GM12875 (cell line): ENCODE measurements around the gene CBX4.

Experiments used
- H3K4me3 ChIP-seq: one replicate; pipeline ENCODE4 v1.5.1; 2011; ENCODE audit warnings: low read depth, low read length, control low read depth
- TF ChIP-seq, protein P1 (sequence below): IDR thresholded peaks from 2 replicates; pipeline ENCODE4 v1.5.1; 2011; ENCODE audit warnings: low read depth, mild to moderate bottlenecking, control low read depth, inconsistent platforms, low read length, moderate library complexity, borderline replicate concordance; ENCODE audit not compliant: insufficient read depth

Gene CBX4

DNA sequence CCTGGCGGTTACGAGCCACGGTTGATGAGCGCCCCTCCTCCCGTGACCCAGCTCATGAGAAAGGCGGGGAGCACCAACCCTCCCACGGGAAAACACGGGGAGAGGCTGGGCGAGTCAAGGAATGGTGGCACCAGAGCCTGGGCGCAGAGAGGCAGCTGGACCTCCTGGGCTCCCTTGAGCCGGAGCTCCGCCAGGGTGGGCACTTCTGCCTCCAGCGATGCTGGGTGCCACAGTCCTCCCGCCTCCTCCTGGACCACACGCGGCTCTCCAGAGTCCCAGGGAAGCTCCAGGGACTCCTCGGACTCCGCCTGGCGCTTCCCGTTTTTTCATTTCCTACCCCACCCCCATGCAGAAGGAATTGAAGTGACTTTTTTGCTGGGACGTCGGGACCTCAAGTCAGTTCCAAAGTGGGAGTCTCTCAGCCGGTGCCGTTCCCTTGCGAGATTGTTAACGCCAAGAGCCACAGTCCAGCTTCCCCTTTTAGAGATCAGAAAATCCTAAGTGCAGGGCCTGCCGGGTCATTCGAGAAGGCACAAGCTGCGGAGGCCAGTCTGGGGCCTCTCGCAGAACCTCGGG lies 35.7 kb downstream of the CBX4 start:
- no peak overlapping the region for H3K4me3 ChIP-seq

DNA sequence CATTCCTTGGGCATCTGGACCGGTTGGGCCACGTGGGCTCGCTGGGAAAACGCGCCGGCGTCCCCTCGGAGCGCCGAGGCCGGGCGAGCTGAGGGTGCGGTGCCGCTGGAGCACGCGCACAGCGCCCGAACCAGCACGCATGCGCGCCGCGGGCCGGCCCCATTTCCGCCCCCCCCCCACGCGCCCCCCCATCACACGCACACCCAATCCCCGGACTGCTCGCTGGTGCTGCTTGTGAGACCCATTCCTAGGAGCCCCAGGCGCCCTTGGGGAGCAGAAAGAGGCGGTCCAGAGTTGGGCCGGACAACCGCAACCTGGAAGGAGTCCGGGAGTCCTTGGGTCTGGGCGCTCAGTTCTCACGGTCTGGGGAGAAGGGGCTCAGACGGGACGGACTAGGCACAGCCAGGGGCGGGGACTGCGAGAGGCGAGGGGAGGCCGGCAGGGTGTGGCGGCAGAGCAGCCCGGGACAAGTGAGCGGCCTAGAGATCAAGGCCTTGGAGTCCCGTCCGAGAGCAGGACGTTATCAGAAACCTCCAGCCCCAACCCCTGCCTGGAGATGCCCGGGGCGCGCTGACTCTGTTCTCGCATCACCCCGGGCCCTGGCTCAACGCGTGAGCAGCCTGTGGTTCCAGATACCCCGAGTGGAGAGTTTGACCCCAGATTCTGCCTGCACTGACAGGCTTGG lies 36.4 kb downstream of the CBX4 start:
- TF ChIP-seq, protein P1, sequence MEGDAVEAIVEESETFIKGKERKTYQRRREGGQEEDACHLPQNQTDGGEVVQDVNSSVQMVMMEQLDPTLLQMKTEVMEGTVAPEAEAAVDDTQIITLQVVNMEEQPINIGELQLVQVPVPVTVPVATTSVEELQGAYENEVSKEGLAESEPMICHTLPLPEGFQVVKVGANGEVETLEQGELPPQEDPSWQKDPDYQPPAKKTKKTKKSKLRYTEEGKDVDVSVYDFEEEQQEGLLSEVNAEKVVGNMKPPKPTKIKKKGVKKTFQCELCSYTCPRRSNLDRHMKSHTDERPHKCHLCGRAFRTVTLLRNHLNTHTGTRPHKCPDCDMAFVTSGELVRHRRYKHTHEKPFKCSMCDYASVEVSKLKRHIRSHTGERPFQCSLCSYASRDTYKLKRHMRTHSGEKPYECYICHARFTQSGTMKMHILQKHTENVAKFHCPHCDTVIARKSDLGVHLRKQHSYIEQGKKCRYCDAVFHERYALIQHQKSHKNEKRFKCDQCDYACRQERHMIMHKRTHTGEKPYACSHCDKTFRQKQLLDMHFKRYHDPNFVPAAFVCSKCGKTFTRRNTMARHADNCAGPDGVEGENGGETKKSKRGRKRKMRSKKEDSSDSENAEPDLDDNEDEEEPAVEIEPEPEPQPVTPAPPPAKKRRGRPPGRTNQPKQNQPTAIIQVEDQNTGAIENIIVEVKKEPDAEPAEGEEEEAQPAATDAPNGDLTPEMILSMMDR, result no peak
- no peak overlapping the region for H3K4me3 ChIP-seq

More for the DNA sequence above, 35.7 kb downstream of the CBX4 start:
- TF ChIP-seq, protein P1, result no peak

DNA sequence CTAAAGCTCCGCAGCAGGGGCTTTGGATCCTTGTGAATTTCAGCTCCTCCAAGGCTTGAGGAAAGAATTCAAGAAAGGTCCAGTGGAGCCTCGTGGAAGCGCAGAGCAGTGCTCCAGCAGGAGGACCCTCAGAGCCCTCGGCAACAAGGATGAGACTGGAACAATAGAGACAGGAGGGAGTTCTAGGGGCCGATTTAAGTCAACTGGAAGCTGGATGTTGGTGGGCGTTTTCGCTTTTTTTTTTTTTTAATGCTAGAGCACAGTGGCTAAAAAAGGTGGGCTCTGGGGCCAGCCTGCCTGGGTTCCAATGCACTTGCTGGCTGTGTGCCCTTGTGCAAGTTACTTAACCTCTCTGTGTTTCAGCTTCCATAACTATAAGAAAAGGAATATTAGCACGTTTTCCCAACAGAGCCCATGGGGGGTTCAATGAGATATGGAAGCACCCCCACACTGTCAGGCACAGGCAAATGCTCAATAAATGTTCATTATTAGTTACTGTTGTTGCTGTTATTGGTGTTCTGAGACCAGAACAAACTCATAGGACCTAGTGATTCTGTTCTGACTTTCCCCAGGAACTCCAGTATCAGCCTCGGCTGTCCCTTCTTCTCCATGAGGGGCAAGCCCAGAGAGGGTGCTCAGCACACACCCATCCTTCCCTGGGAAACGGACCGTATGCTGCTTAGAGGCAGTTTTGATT lies 37.1 kb downstream of the CBX4 start:
- TF ChIP-seq, protein P1, result no peak
- no peak overlapping the region for H3K4me3 ChIP-seq

DNA sequence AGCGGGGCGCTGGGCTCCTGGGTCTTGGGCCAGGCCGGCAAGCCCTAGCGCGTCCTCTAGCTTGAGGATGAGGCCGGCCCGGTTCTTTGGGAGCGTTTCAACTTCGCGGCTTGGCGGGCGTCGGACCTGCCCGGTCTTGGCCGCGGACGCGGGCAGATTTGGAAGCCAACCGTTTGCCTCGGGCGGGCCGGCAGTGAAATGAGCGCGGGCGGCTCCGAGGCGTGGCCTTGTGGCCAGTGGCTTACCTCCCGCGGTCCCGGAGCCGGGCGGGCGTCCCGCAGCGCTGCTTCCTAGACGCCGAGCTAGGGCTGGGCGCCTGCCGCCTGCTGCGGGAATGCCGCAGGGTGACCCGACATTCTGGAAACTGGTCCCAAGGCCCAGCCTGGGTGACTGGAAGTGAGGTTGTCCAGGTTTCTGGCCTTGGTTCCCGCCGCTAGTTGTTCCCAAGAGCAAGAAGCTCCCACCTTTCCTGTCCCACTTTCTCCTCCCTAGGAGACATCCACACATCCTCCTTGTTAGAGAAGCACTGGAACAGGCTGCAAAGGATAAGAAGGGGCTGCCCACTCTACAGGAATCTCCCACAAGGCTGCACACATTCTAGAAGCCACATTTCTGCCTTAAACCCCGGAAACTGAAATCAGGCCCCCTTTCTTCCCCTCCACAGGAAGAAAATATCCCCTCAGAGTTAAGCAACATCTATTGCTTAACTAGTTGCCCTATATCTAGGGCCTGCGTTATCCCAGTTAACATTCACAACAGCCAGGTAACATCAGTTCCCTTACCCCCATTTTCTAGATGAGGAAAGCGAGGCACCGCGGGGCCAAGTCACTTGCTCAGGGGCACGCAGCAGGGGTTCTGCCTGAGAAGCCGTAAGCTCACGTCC lies 37.8 kb downstream of the CBX4 start:
- TF ChIP-seq, protein P1, result no peak
- H3K4me3 ChIP-seq, result no peak overlapping the region

DNA sequence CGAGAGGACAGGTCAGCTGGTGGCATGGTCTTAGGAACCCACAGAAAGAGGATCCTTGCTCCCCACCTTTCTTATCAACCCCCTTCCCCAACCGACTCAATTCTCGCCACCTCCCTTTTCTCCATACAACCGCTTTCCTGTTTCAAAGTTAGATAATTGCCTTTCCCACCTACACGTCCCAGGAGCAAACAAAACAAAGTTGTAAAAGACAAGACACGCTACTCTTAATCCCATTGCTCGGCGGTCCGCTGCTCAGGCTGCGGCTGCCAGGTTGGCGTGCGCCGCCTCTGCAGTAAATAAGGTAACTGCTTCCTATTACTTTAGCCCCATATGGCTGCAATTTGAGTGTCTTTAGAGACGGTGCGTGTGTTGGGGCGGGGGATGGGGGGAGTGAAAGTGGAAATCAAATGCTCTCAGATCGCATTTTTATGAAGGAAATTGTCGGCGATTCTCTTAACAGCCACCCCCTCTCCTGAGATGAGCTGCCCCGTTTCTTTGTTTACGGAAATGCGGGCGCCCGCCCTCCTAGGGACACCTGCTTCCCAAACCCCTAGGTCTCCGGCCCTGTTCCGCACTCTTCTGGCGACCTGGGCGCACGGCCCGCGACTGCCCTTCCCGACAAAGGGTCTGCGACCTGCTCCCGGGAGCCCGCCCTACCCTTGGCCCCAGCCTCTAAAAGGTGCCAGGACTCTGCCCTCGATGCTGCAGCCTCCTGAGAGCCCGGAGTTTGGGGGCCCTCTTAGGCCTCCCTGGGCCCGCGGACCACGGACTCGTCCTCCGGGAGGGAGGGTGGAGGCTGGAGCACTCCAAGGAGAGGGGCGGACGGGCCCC lies 38.7 kb downstream of the CBX4 start:
- no peak overlapping the region for H3K4me3 ChIP-seq
- TF ChIP-seq, protein P1, result no peak
